B cell (primary cell): ENCODE results near the gene CYP27B1. TPM values are rescaled to one million over a fixed set of nuclear protein-coding genes. Genes with fewer than 3 reads are reported as not detected.

Source experiments
- ATAC-seq: fragments of 200-7000 bp; cut with Tn5 transposase; one replicate; pipeline ENCODE4 v1.10.0; 2021; ENCODE audit warnings: low read depth, mild to moderate bottlenecking, moderate number of reproducible peaks, moderate library complexity
- CTCF ChIA-PET: fragments of 350-600 bp; sonication (Branson Sonifier 250); formaldehyde crosslinking; loops from one replicate; lab custom pipeline; 2021; ENCODE audit warnings: antibody characterized with exemption, inconsistent platforms; lab: Charles Lee
- POLR2A ChIA-PET: fragments of 350-600 bp; sonication (Branson Sonifier 250); formaldehyde crosslinking; loops from one replicate; lab custom pipeline; 2021; ENCODE audit warnings: antibody characterized with exemption; lab: Charles Lee
- DNase-seq: peaks from one replicate; pipeline ENCODE4 v3.0.0; 2013
- H2AFZ ChIP-seq: 2 replicates; pipeline ENCODE4 v1.6.1; 2012; ENCODE audit warnings: mild to moderate bottlenecking, low read depth, low read length; ENCODE audit not compliant: insufficient read depth, poor library complexity, severe bottlenecking
- H3K27ac ChIP-seq, 2 donors: 1 replicate in 1 of 2; 2 replicates in 1 of 2; pipeline ENCODE4 v1.5.1; 2012 to 2013; ENCODE audit warnings: low read length in 2 of 2, mild to moderate bottlenecking in 2 of 2, moderate library complexity in 1 of 2
- H3K27me3 ChIP-seq, 4 experiments: fragments of 200-600 bp in 1 of 4; sonication (generic) in 1 of 4; replicated peaks in 1 of 4; 1 replicate in 2 of 4; 2 replicates in 2 of 4; pipeline versions ENCODE4 v1.6.1 to v1.7.0; 2013 to 2016; ENCODE audit warnings: low read length in 3 of 4, mild to moderate bottlenecking in 2 of 4, mixed read lengths in 1 of 4, moderate library complexity in 1 of 4; ENCODE audit not compliant: insufficient read depth in 4 of 4, control insufficient read depth in 3 of 4; ENCODE audit errors: control extremely low read depth in 1 of 4
- H3K36me3 ChIP-seq, 2 experiments: replicated peaks in 1 of 2; 1 replicate in 1 of 2; 2 replicates in 1 of 2; pipeline versions ENCODE4 v1.6.1 to v1.7.1; 2013; ENCODE audit warnings: low read length in 1 of 2; ENCODE audit not compliant: insufficient read depth in 2 of 2, control insufficient read depth in 1 of 2; ENCODE audit errors: control extremely low read depth in 1 of 2, extremely low read depth in 1 of 2
- H3K4me1 ChIP-seq, 2 donors: fragments of 200-600 bp in 1 of 2; sonication (generic) in 1 of 2; 1 replicate in 1 of 2; 2 replicates in 1 of 2; pipeline versions ENCODE4 v1.5.1 to v1.6.1; 2013 to 2017; ENCODE audit warnings: low read length in 2 of 2; ENCODE audit not compliant: control insufficient read depth in 2 of 2, insufficient read depth in 2 of 2
- H3K4me2 ChIP-seq: replicated peaks from 2 replicates; pipeline ENCODE3; 2012; ENCODE audit warnings: mild to moderate bottlenecking, low read depth, low read length; ENCODE audit not compliant: poor library complexity, severe bottlenecking
- H3K4me3 ChIP-seq, 5 experiments: fragments of 200-600 bp in 1 of 5; sonication (generic) in 1 of 5; 1 replicate in 3 of 5; 2 replicates in 2 of 5; pipeline versions ENCODE4 v1.5.1 to v1.7.0; 2011 to 2016; ENCODE audit warnings: low read length in 4 of 5, mild to moderate bottlenecking in 4 of 5, low read depth in 2 of 5, control low read depth in 1 of 5, moderate library complexity in 1 of 5; ENCODE audit not compliant: insufficient read depth in 1 of 5; ENCODE audit errors: control extremely low read depth in 1 of 5, extremely low read depth in 1 of 5
- H3K79me2 ChIP-seq: fragments of 200-600 bp; sonication (generic); one replicate; pipeline ENCODE4 v1.6.0; 2016; ENCODE audit warnings: low read length; ENCODE audit not compliant: control insufficient read depth, insufficient read depth
- H3K9ac ChIP-seq: fragments of 200-600 bp; sonication (generic); 2 replicates; pipeline ENCODE4 v1.6.1; 2017; ENCODE audit warnings: mild to moderate bottlenecking, low read length, moderate library complexity
- H3K9me3 ChIP-seq, 3 donors: one replicate each; pipeline versions ENCODE4 v1.6.1 to v1.7.1; 2013; ENCODE audit warnings: low read length in 2 of 3; ENCODE audit not compliant: control insufficient read depth in 2 of 3, insufficient read depth in 1 of 3; ENCODE audit errors: control extremely low read depth in 1 of 3
- H4K20me1 ChIP-seq: 2 replicates; pipeline ENCODE4 v1.6.0; 2012; ENCODE audit warnings: mild to moderate bottlenecking, low read length; ENCODE audit not compliant: insufficient read depth, control insufficient read depth, poor library complexity, severe bottlenecking
- H3K27ac Mint-ChIP-seq: one replicate; pipeline ENCODE4 v1.8.0; 2021; ENCODE audit warnings: mixed read lengths
- H3K27me3 Mint-ChIP-seq: one replicate; pipeline ENCODE4 v1.8.0; 2021; ENCODE audit warnings: mixed read lengths
- H3K4me1 Mint-ChIP-seq: one replicate; pipeline ENCODE4 v1.8.0; 2021; ENCODE audit warnings: mixed read lengths
- H3K4me3 Mint-ChIP-seq: one replicate; pipeline ENCODE4 v1.8.0; 2021; ENCODE audit warnings: mixed read lengths
- H3K9me3 Mint-ChIP-seq: one replicate; pipeline ENCODE4 v1.8.0; 2022; ENCODE audit warnings: mixed read lengths; ENCODE audit not compliant: insufficient read depth
- EZH2 ChIP-seq: IDR thresholded peaks from 2 replicates; pipeline ENCODE4 v1.6.1; 2012; ENCODE audit warnings: borderline replicate concordance, low read depth, mild to moderate bottlenecking, moderate library complexity, low read length; ENCODE audit not compliant: insufficient read depth, poor library complexity, severe bottlenecking
- WGBS: methylation state at CpG from one replicate; pipeline ENCODE4 v1.1.5; 2013; ENCODE audit warnings: missing lambda C conversion rate; ENCODE audit not compliant: insufficient coverage; 5-methylcytosine and 5-hydroxymethylcytosine counted together
- intact Hi-C: fragments of 100-400 bp; cut with micrococcal nuclease; formaldehyde crosslinking; loops from one replicate; pipeline ENCODE4 v1.10.0; 2022
- polyA plus RNA-seq: library from polyadenylated mRNA; depleted of rRNA; stranded (reverse); fragments of >200 nt; gene quantifications from 2 replicates; pipeline ENCODE4 v1.2.3, GENCODE V29; 2012
- total RNA-seq, 2 donors: library from RNA; stranded (reverse); fragments of 120-200 nt in 1 of 2; gene quantifications; 1 replicate in 1 of 2; 2 replicates in 1 of 2; pipeline versions ENCODE4 v1.2.3 to v1.2.4, GENCODE V29; 2013 to 2022
- TF ChIP-seq, protein P1 (sequence below): fragments of 200-600 bp; IDR thresholded peaks from one replicate; pipeline ENCODE4 v1.8.0; 2022; ENCODE audit warnings: antibody characterized with exemption, mild to moderate bottlenecking

The CYP27B1 gene
- total and polyA plus RNA-seq, 2 donors (not counting 1 experiment from before 2014, with no cell fraction given): 0.66 to 0.79 TPM

DNA sequence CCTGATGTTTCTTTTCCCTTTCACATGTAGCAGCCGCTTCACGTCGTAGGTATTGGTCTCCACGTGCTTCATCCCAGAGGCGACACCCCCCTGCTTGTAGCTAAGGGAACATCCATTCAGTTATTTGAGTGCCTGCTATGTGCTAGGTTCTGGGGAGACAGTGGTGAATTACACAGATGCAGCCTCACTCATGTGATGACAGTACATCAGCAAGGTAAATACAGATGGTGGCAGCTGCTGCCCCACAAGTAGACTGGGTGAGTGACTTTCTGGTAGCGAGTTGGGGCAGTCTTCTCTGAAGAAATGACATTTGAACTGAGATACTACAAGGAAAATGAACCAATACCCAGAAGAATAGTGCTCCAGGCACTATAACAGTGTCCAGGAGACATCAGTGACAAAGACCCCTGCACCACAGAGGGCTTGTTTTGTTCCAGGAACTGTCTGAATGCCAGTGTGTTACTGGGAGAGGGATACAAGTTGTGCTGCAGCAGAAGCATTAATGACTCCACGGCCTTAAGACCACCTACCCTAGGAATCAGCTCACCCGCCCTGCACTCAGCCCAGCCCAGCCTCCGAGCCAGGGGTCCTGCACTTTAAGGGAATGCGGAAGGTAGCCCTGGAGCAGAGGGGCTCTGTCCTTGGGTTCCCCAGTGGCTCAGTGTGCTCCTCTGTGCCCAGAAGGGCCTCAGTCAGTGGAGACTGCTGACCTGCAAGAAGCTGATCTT, 44.3 kb upstream of the CYP27B1 start:
- Histone ChIP-seq H3K79me2 (no peaks in the 10 kb centered on the region), H3K27ac (no peak overlapping the region), H3K36me3 (peaks cover 0 to 20% of the 10 kb centered on the region in 2 experiments), H3K4me1 (no peaks in the 10 kb centered on the region), H3K4me3 (no peak overlapping the region), H3K9ac (no peak overlapping the region), H3K27me3 (no peaks in the 10 kb centered on the region), H3K4me2 (no peak overlapping the region), H4K20me1 (no peaks in the 10 kb centered on the region), H3K9me3 (no peaks in the 10 kb centered on the region), H2AFZ (no peak overlapping the region)
- TF ChIP-seq EZH2: no peak
- TF ChIP-seq, protein P1, sequence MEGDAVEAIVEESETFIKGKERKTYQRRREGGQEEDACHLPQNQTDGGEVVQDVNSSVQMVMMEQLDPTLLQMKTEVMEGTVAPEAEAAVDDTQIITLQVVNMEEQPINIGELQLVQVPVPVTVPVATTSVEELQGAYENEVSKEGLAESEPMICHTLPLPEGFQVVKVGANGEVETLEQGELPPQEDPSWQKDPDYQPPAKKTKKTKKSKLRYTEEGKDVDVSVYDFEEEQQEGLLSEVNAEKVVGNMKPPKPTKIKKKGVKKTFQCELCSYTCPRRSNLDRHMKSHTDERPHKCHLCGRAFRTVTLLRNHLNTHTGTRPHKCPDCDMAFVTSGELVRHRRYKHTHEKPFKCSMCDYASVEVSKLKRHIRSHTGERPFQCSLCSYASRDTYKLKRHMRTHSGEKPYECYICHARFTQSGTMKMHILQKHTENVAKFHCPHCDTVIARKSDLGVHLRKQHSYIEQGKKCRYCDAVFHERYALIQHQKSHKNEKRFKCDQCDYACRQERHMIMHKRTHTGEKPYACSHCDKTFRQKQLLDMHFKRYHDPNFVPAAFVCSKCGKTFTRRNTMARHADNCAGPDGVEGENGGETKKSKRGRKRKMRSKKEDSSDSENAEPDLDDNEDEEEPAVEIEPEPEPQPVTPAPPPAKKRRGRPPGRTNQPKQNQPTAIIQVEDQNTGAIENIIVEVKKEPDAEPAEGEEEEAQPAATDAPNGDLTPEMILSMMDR: no peak
- Mint-ChIP-seq H3K9me3 (no peaks in the 10 kb centered on the region), H3K27me3 (no peaks in the 10 kb centered on the region), H3K4me3 (no peak overlapping the region), H3K27ac (no peak overlapping the region), H3K4me1 (no peaks in the 10 kb centered on the region)
- WGBS: 94% methylated on average over 7 of the region's 10 CpGs
- no peak for DNase-seq
- ChIA-PET POLR2A (no interaction called here), CTCF (interaction anchor here (2.8 kb wide), 1 partner anchor 94 kb away, joined by 11 read pairs; no protein-coding TSS in a partner anchor)
- intact Hi-C loops: no loop called here
- ATAC-seq: no peak

DNA sequence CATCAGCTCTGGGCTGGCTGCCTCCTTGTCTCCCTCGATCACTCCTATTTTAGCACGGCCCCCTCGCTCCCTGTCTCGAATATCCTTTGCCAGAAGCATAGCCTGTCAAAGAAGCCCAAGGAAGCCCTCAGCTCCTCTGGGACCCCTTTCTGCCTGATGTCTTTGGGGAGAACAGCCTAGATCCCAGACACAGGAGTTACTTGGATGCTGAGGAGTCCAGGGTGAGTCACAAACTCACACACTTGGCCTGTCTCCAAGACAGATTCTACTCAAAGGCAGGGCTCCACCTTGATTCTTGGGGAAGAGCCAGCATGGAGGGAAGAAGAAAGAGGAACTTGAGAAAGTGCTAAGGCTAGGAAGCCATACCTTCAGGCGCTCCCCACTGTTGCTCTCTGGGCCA, 43.6 kb upstream of the CYP27B1 start:
- H3K4me2 ChIP-seq: no peak overlapping the region
- H3K4me1 Mint-ChIP-seq: no peaks in the 10 kb centered on the region
- H4K20me1 ChIP-seq: no peaks in the 10 kb centered on the region
- DNase-seq: no peak
- no peaks in the 10 kb centered on the region for H3K9me3 Mint-ChIP-seq
- TF ChIP-seq, protein P1: no peak
- TF ChIP-seq EZH2: no peak
- ATAC-seq: no peak
- H3K27ac ChIP-seq: no peak overlapping the region
- H3K27ac Mint-ChIP-seq: no peak overlapping the region
- CTCF ChIA-PET: no interaction called here
- H2AFZ ChIP-seq: no peak overlapping the region
- no peaks in the 10 kb centered on the region for H3K4me1 ChIP-seq
- POLR2A ChIA-PET: no interaction called here
- H3K79me2 ChIP-seq: no peaks in the 10 kb centered on the region
- no peaks in the 10 kb centered on the region for H3K27me3 ChIP-seq
- intact Hi-C loops: no loop called here
- H3K36me3 ChIP-seq: peaks cover 0 to 20% of the 10 kb centered on the region in 2 experiments
- no peaks in the 10 kb centered on the region for H3K27me3 Mint-ChIP-seq
- H3K9ac ChIP-seq: no peak overlapping the region
- H3K9me3 ChIP-seq: no peaks in the 10 kb centered on the region
- WGBS: 96% methylated on average over 4 of the region's 5 CpGs
- no peak overlapping the region for H3K4me3 Mint-ChIP-seq
- H3K4me3 ChIP-seq: no peak overlapping the region
